DMS53 treated with DMSO at 0.1 percent for 48 hours (cell line): Measurements from ENCODE around the gene ATXN7L2.
A peak's percentile ranks its signal among the peaks of the same experiment; 100 is the strongest.

ENCODE experiments used
- DNase-seq: peaks from one replicate; lab custom pipeline; 2025; ENCODE audit not compliant: unreplicated experiment; lab: John Stamatoyannopoulos, UW

Gene ATXN7L2

DNA sequence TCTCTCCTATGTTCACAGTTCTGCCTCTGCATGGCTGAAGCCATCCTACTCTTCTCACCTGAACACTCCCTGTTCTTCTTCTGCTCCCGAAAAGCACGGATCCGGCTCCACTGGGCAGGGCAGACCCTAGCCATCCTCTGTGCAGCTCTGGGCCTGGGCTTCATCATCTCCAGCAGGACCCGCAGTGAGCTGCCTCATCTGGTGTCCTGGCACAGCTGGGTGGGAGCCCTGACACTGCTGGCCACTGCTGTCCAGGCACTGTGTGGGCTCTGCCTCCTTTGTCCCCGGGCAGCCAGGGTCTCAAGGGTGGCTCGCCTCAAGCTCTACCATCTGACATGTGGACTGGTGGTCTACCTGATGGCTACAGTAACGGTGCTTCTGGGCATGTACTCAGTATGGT, 12.0 kb downstream of the ATXN7L2 start:
- no peak for DNase-seq

DNA sequence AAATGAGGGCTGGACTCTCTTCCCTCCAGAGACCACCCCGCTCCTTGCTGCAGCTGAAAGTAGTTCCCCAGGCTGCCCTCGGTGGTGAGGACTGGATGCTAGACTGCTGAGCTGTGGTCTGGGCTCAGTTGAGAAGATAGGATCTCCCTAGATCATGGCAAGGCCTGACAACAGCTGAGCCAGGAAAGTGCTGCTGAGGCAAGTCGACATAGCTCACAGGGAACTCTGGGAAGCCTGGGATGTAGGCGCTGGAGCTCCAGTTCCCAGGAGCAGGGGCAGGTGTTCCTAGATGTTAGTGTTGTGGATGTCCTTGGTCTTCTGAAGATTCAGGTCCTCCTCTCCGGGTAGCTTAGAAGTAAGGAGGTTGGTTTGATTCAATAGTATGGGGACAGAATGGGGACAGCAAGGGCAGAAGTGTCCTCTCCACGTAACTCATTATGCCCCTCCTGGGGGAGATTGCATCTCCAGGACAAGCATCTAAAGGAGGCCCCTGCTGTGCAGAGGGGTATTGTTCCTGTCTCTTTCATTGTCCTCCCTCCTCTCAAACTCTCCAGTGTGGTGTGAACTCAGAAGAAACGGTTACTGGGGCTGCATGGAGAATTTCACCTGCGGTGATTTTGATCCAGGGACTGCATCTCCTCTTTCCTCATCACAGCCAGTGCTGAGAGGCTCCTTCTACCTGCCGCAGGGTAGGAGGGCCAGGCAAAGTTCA, 13.9 kb downstream of the ATXN7L2 start:
- no peak for DNase-seq

DNA sequence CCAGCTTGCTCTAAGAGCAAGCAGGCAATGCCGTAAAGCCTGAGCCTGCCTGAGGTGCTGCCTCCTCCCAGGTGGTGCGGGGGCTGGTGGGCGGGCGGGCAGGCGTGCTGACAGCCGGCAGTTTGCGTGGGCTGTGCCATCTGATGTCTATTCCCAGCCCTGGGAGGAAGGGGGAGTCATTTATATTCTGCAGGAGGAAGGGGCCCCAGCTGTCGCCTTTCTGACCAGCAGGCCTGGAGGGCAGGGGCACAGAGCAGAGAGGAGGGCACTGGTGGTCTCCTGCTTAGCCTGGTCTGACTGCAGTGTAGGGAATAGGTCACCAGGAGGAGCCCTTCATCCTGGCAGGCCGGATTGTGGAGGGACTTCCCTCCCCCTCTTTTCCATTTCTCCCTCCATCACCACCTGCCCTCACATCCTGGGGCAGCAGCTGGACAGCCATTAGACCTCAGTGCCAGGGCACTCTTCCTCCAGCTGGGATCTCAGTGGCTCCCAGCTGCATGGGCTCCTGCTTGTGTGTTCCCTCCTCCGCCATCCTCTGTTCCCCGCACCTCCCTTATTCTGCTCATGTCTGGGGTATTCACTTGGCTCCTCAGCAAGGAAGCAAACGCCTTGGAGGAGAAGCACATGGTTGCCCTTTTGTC, 14.6 kb downstream of the ATXN7L2 start:
- peak; percentile 52 for DNase-seq

DNA sequence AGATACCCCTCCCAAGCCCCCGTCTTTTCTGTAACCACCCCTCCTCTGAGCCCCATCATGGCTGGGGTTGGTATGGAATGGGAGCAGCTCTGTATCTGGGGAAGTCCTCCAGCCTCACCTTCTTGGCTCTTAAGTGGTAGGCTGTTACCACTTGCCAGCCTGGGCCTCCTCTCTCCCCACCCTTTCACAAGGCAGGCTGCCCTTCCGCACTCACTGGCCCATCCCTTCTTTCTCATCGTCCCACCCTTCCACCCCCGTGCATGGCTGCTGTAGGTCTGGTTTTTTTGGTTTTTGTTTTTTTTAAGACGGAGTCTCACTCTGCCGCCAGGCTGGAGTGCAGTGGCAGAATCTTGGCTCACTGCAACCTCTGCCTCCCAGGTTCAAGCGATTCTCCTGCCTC, 15.4 kb downstream of the ATXN7L2 start:
- DNase-seq, result no peak

DNA sequence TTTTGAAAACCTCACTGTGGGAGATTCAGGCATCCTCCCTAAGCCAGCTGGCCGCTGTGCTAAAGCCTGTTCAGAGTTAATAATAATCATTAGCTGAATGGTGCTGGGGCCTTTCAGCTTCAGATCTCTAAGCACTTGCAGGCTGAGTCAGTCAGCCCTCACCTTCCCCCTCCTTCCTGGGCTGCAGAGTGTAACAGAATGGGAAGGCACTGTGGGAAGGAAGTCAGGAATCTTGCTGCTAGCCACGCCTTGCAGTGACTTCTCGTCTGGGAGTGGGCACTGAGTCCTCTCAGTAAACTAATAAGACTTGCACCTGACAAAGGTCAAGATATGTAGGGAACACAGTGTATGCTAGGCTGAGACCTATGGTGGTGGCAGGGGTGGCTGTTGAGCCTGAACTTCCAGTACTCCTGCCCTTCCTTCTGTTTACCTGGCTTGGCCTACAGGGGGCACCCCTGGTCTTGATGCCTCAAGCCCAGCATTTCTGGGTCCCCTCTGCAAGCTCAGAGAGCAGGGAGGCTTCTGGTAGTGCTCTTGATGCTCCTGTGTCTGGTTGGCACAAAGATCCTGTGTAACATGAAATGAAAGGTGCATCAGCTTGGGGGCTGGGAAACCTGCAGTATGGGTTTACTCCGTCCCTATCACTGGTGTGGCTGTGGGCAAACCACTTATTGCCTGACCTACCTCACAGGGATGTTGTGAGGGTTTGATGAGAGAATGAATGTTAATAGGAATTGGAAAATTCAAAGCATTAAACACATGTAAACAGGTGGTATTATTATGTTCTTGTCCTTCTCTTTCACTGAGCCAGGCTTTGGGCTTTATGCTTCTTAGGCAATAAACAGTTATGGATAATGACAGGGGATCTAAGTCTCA, 16.2 kb downstream of the ATXN7L2 start:
- DNase-seq, result no peak

DNA sequence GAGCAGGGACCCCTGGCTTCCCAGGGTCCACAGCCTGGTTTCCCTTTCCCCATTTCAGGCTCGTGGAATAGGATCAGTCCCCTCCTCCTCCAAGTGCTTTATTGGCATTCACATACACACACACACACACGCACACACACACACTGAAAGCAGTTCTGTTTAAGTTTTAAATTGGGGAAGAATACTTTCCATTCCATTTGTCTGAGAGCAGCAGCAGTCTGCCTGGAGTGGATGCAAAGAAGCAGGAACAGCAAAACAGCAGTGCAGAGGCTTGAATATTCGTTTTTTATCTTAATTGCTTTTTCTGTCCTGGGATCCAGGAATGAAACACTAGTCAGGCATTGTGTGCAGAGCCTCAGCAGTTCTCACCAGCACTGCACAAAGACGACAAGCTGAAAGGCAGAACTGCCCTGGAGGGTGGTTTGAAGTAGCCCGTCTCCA, 17.3 kb downstream of the ATXN7L2 start:
- DNase-seq, result no peak

DNA sequence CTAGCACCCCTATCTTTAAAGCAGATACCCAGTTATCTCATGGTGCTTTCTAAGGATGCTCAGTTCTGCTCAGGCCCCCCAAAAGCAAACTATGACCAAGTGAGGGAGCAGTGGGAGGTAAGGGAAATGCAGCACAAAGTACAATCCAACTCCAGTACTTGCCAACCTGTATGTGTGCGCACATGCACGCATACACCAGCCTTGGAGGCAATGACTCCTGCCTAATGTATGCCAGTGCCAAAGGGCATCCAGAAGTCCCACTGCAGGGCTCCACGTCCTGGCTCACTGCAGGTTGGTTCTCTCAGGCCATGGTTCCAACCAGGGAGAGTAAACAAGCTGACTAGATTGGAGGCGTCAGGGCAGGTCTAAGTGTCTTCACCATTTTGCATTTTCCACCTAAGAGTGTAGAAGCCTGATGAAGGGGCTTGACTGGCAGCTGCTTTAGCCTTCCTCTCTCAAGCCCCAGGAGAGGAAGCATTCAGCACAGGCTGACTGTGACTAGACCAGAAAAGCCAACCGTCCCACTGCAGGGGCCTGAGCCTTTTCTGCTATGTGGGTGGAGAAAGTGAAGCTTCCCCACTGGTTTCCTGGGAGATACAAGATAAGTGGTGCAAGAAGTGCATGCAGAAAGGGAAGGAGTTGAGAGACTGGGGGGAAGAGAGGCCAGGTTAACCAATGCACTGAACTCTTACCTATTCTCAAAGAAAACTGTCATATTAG, 18.1 kb downstream of the ATXN7L2 start:
- no peak for DNase-seq

DNA sequence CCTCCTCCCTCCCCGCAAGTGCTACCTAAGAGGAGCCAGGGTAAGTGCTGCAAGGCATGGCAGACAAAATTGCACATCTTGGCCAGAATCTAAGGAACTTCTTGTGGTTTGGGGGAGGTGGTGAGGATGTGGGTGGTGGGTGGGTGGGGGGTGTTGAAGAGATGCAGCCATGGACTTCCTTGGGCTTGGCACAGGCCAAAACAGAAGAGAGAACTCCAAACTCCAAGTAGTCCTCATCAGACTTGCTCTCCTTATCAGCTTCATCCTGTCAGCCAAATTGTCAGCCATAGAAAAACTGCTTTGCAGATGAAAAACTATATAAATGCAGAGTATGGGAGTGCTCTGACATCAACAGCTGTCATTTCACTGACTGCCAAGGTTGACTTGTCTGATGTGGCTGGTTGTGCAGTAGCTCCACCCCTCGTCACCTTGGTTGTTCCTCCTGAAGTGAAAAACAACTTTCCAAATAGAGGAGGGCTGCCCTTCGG, 18.7 kb downstream of the ATXN7L2 start:
- DNase-seq, result no peak

DNA sequence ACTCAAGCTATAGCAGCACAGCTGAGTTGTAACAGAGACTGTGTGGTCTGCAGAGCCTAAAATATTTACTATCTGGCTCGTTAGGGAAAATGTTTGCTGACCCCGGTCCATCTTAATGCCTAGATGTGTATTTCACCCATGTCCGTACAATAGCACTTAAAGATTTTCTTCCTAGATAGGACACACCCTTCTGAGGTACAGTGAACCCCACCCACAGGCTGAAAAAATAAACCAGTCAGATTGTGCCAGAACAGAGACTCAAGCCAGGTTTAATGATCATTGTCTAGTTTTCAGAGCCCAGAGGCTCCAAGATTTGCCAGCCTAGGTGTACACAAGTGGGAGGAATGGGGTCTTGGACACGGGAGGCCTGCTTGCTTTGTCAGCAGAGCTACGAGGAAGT, 20.2 kb downstream of the ATXN7L2 start:
- no peak for DNase-seq

- no peak for DNase-seq
Measured at GRCh38 chr1:109504974-109505373, 21.3 kb downstream of the ATXN7L2 start.

DNA sequence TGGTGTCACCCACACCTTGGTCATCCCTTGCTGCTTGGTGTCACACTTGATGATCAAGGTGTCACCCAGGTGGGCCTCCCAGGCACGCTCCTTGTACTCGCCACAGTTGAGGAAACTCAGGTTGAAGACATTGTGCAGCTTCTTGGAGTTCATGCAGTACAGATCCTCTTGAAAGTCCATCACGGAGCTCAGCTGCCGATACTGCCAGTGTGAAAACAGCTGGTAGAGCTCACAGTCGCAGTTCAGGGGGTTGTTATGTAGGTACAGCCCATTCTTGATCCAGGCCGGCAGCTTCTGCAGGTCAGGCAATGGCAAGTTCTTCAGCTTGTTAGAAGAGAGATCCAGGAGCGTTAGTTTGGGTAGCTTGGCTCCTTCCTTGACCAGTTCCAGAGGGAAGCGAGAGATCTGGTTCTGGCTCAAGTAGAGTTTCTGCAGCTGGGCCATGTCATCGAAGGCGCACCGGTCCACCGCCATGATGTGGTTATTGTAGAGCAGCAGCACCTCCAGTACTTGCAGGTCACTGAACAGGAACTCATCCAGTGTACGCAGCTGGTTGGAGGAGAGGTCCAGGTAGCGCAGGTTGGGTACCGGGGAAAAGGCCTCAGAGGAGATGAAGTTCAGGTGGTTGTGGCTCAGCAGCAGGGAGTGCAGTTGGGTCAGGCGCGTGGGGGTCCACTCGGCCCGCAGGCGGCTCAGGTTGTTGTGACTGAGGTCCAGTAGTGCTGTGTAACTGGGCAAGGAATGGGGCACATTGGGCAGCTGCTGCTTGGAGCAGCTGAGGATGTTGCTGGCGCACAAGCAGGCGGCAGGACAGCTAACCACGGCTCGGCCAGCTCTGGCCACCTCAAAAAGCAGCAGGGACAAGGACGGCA, 24.5 kb downstream of the ATXN7L2 start:
- no peak for DNase-seq

DNA sequence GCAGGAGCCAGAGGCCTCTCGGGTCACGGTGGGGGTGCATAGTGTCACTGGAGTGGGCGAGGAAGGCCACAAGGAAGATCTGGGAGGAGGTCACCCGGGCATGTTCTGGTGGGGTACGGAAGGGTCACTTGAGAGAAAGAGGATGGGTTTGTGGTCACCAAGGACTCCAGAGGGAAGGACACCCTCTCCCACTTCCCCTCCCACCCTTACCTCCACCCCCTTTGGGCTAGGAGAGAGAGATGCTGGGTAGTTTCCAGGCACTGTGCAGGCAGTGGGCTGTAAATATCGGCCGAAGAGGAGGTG, 25.1 kb downstream of the ATXN7L2 start:
- DNase-seq, result no peak

GRCh38 chr1:109509176-109510134, 25.8 kb downstream of the ATXN7L2 start, which contains the start of gene AMIGO1:
Gene AMIGO1 (minus strand): TSS chr1:109509727. CDS start chr1:109508912, 815 bp downstream.
- peak; percentile 25 for DNase-seq

- DNase-seq, result no peak
Measured at GRCh38 chr1:109513110-109513710, 29.5 kb downstream of the ATXN7L2 start.

DNA sequence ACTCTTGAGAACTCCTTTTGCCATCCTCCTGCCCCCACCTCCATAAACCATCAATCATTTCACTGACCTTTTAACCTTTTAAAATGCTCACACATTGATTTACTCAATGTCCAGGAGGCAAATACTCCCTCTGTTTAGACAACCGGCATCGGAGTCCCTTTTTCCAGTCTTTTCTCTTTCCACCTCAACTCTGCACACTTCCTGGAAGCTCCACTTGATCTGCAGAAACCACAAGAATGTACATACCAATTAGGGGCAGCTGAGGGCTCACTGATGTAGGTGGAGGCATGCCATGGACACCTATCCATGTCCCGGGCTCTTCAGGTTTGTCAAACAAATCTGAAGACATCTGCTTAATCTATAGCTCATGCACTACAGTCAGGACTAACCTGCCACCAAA, 31.1 kb downstream of the ATXN7L2 start:
- no peak for DNase-seq

DNA sequence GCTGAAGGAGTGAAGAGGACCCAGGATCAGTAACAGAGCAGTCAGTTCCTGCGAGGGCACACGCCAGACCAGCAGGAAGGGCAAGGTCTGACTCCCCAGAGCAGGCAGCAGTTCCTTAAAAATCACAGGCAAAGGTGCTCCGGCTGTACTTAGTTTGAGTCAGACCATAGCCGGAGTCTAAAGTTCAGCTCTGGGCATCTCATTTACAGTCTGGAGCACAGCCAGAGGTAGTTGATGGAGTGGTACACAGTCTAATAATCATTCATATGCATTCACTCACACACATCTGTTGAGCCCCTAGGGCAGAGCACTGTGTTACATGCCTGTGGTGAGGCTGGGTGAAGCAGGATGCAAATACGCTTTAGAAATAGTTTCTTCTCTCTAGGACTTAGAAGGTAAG, 33.2 kb downstream of the ATXN7L2 start:
- DNase-seq, result no peak

DNA sequence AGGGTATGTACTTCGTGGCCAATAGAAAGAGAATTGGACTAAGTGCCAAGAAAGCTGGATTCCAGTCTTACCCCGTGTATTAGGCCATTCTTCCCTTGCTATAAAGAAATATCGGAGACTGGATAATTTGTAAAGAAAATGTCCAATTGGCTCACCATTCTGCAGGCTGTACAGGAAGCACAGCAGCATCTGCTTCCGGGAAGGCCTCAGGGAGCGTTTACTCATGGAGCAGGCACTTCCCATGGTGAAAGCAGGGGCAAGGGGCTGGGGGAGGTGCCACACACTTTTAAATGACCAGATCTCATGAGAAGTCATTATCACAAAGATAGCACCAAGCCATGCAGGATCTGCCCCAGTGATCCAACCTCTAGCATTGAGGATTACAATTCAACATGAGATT, 33.6 kb downstream of the ATXN7L2 start:
- DNase-seq, result no peak
